Hepatocyte (in vitro differentiated cells): ENCODE measurements around the gene SEC14L6. TPM values are rescaled to one million over a fixed set of nuclear protein-coding genes. Genes with fewer than 3 reads are reported as not detected.

Experiments
- DNase-seq: peaks from one replicate; pipeline ENCODE4 v3.0.0-alpha.2; 2016; ENCODE audit warnings: low spot score
- H2AFZ ChIP-seq: fragments of 200-600 bp; sonication (generic); 2 replicates; pipeline ENCODE4 v1.6.0; 2016; ENCODE audit warnings: antibody characterized with exemption, mild to moderate bottlenecking
- H3K27ac ChIP-seq: fragments of 200-600 bp; sonication (generic); 2 replicates; pipeline ENCODE4 v1.5.1; 2016; ENCODE audit warnings: mild to moderate bottlenecking
- H3K27me3 ChIP-seq: fragments of 200-600 bp; sonication (generic); 2 replicates; pipeline ENCODE4 v1.6.1; 2016
- H3K36me3 ChIP-seq: fragments of 200-600 bp; sonication (generic); replicated peaks from 2 replicates; pipeline ENCODE4 v1.5.1; 2016; ENCODE audit warnings: low read depth; ENCODE audit not compliant: insufficient read depth
- H3K4me1 ChIP-seq: fragments of 200-600 bp; sonication (generic); 2 replicates; pipeline ENCODE4 v1.5.1; 2016; ENCODE audit warnings: mild to moderate bottlenecking, moderate library complexity; ENCODE audit not compliant: insufficient read depth
- H3K4me2 ChIP-seq: fragments of 200-600 bp; sonication (generic); 2 replicates; pipeline ENCODE4 v1.6.0; 2016
- H3K4me3 ChIP-seq: fragments of 200-600 bp; sonication (generic); 2 replicates; pipeline ENCODE4 v1.5.1; 2016; ENCODE audit warnings: mild to moderate bottlenecking
- H3K79me2 ChIP-seq: fragments of 200-600 bp; sonication (generic); 2 replicates; pipeline ENCODE4 v1.6.0; 2017; ENCODE audit warnings: mild to moderate bottlenecking
- H3K9me2 ChIP-seq: fragments of 200-600 bp; sonication (generic); replicated peaks from 2 replicates; pipeline ENCODE4 v1.6.0; 2017; ENCODE audit warnings: mild to moderate bottlenecking; ENCODE audit not compliant: insufficient read depth
- H3K9me3 ChIP-seq: fragments of 200-600 bp; sonication (generic); 2 replicates; pipeline ENCODE4 v1.5.1; 2016; ENCODE audit warnings: low read depth, mild to moderate bottlenecking
- H4K20me1 ChIP-seq: fragments of 200-600 bp; sonication (generic); 2 replicates; pipeline ENCODE4 v1.6.0; 2016; ENCODE audit warnings: mild to moderate bottlenecking; ENCODE audit not compliant: insufficient read depth, poor library complexity, severe bottlenecking
- CTCF ChIP-seq: fragments of 200-600 bp; sonication (generic); IDR thresholded peaks from 2 replicates; pipeline ENCODE4 v1.5.1; 2016; ENCODE audit warnings: antibody characterized with exemption, mild to moderate bottlenecking; ENCODE audit not compliant: poor library complexity
- EZH2 ChIP-seq: fragments of 200-600 bp; sonication (generic); IDR thresholded peaks from 2 replicates; pipeline ENCODE4 v1.6.1; 2016; ENCODE audit warnings: antibody characterized with exemption, mild to moderate bottlenecking, borderline replicate concordance
- EZH2phosphoT487 ChIP-seq: fragments of 200-600 bp; sonication (generic); IDR thresholded peaks from one replicate; pipeline ENCODE4 v1.6.1; 2018; ENCODE audit warnings: antibody characterized with exemption, mild to moderate bottlenecking, low read depth, moderate library complexity; ENCODE audit not compliant: unreplicated experiment, severe bottlenecking
- WGBS: methylation state at CpG from one replicate; pipeline ENCODE4 v1.1.6; 2016; ENCODE audit warnings: low lambda C conversion rate; ENCODE audit errors: missing lambda C conversion rate; 5-methylcytosine and 5-hydroxymethylcytosine counted together
- polyA plus RNA-seq: library from polyadenylated mRNA; unstranded; fragments of >200 nt; fragmentation: Nextera tagmentation; extraction: Ambion mirVana; gene quantifications from 2 replicates; pipeline ENCODE4 v1.2.1, GENCODE V29; 2016
- total RNA-seq: library from RNA; depleted of rRNA; stranded (reverse); fragments of >200 nt; gene quantifications from 2 replicates; pipeline ENCODE4 v1.2.3, GENCODE V29; 2014

SEC14L6 gene
- total and polyA plus RNA-seq, 2 experiments from 2014 or later = 0.07 TPM; not detected in 1

GRCh38 chr22:30539368-30539767, 7.2 kb downstream of the SEC14L6 start:
- Histone ChIP-seq H3K9me2 (no peaks in the 10 kb centered on the region), H3K4me3 (no peak overlapping the region), H3K4me2 (no peak overlapping the region), H3K27me3 (peaks cover 21% of the 10 kb centered on the region), H3K4me1 (peaks cover 13% of the 10 kb centered on the region), H3K9me3 (no peaks in the 10 kb centered on the region), H3K79me2 (no peaks in the 10 kb centered on the region), H4K20me1 (no peaks in the 10 kb centered on the region), H3K27ac (no peak overlapping the region), H3K36me3 (no peaks in the 10 kb centered on the region), H2AFZ (no peak overlapping the region)
- DNase-seq = no peak
- no peak for TF ChIP-seq EZH2
- 90% methylated on average over 1 of the region's 1 CpG for WGBS

GRCh38 chr22:30538280-30538679, 8.3 kb downstream of the SEC14L6 start:
- Histone ChIP-seq H3K27me3 (peaks cover 18% of the 10 kb centered on the region), H3K9me2 (no peaks in the 10 kb centered on the region), H3K79me2 (no peaks in the 10 kb centered on the region), H3K9me3 (no peaks in the 10 kb centered on the region), H3K36me3 (no peaks in the 10 kb centered on the region), H3K4me3 (no peak overlapping the region), H3K27ac (no peak overlapping the region), H2AFZ (no peak overlapping the region), H4K20me1 (no peaks in the 10 kb centered on the region), H3K4me1 (peaks cover 13% of the 10 kb centered on the region), H3K4me2 (no peak overlapping the region)
- DNase-seq = no peak
- TF ChIP-seq CTCF (no peak), EZH2phosphoT487 (no peak), EZH2 (no peak)
- WGBS = 90% methylated on average over 6 of the region's 6 CpGs

GRCh38 chr22:30537083-30537731, 9.3 kb downstream of the SEC14L6 start:
- H3K36me3 ChIP-seq = no peaks in the 10 kb centered on the region
- DNase-seq = no peak
- 79% methylated on average over 9 of the region's 9 CpGs for WGBS
- H3K9me3 ChIP-seq = no peaks in the 10 kb centered on the region
- no peaks in the 10 kb centered on the region for H3K79me2 ChIP-seq
- no peak overlapping the region for H3K4me2 ChIP-seq
- peaks cover 7% of the 10 kb centered on the region for H3K4me1 ChIP-seq
- H3K9me2 ChIP-seq = no peaks in the 10 kb centered on the region
- H4K20me1 ChIP-seq = no peaks in the 10 kb centered on the region
- no peak overlapping the region for H3K27ac ChIP-seq
- H2AFZ ChIP-seq = no peak overlapping the region
- TF ChIP-seq EZH2phosphoT487 = no peak
- no peak for TF ChIP-seq EZH2
- TF ChIP-seq CTCF = no peak
- peaks cover 10% of the 10 kb centered on the region for H3K27me3 ChIP-seq
- H3K4me3 ChIP-seq = no peak overlapping the region

GRCh38 chr22:30535182-30535581, 11.4 kb downstream of the SEC14L6 start:
- H3K36me3 ChIP-seq = no peaks in the 10 kb centered on the region
- no peak overlapping the region for H2AFZ ChIP-seq
- DNase-seq = no peak
- H3K4me1 ChIP-seq = no peaks in the 10 kb centered on the region
- no peak overlapping the region for H3K4me3 ChIP-seq
- no peak overlapping the region for H3K4me2 ChIP-seq
- no peak overlapping the region for H3K27ac ChIP-seq
- WGBS = 85% methylated on average over 4 of the region's 4 CpGs
- no peaks in the 10 kb centered on the region for H3K9me3 ChIP-seq
- H3K79me2 ChIP-seq = no peaks in the 10 kb centered on the region
- no peaks in the 10 kb centered on the region for H3K27me3 ChIP-seq
- H4K20me1 ChIP-seq = no peaks in the 10 kb centered on the region
- TF ChIP-seq EZH2 (no peak), EZH2phosphoT487 (no peak), CTCF (no peak)
- no peaks in the 10 kb centered on the region for H3K9me2 ChIP-seq
